NCI-H2196 (cell line): ENCODE data around the gene GBE1.

Experiments used
- DNase-seq: peaks from one replicate; lab custom pipeline; 2025; ENCODE audit not compliant: unreplicated experiment; lab: John Stamatoyannopoulos, UW

The GBE1 gene

DNA sequence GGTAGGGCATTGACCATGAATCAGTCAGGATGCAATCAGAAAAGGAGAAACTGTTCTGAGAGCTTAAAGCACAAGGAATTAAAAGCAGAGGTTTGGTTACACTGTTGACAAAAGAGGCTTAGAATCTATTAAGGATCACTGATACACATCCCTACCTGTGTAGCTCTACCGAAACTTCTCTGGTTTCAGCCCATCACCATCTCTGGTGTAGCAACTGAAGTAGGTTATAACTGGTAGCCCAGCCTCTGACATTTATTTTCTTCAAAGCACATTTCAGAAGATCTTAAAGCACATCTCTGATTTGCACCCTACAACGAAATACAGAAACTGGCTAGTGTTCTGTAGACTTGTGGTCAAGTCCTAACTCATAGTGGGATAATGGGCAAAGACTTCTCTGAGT, 283.7 kb downstream of the GBE1 start:
- no peak for DNase-seq

- no peak for DNase-seq
These were observed 284.8 kb downstream of the GBE1 start for GRCh38 chr3:81476692-81477091.

DNA sequence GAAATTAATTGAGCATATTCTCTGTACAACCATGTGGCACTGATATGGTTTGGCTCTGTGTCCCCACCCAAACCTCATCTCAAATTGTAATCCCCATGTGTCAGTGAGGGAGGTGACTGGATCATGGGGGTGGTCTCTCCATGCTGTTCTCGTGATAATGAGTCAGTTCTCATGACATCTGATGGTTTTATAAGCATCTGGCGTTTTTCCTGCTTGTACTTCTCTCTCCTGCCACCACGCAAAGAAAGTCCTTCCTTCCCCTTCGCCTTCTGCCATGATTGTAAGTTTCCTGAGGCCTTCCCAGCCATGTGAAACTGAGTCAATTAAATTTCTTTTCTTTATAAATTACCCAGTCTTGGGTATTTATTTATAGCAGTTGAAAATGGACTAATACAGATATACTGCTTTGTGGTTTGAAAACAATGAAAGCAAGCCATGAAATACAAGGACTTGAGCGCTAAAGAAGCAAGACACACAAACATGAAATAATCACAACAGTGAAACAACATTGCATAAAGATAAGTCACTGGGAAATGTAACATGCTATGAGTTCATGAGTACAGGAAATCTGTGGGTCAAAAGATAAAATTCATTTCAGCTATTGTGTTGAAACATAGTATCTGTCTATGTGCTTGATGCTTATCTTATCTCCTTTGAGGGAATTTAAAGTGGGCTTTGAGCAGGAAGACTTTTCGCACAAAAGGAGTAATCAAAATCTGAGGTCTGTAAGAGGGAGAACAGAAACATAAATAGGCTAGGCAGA, 288.7 kb downstream of the GBE1 start:
- DNase-seq = no peak

DNA sequence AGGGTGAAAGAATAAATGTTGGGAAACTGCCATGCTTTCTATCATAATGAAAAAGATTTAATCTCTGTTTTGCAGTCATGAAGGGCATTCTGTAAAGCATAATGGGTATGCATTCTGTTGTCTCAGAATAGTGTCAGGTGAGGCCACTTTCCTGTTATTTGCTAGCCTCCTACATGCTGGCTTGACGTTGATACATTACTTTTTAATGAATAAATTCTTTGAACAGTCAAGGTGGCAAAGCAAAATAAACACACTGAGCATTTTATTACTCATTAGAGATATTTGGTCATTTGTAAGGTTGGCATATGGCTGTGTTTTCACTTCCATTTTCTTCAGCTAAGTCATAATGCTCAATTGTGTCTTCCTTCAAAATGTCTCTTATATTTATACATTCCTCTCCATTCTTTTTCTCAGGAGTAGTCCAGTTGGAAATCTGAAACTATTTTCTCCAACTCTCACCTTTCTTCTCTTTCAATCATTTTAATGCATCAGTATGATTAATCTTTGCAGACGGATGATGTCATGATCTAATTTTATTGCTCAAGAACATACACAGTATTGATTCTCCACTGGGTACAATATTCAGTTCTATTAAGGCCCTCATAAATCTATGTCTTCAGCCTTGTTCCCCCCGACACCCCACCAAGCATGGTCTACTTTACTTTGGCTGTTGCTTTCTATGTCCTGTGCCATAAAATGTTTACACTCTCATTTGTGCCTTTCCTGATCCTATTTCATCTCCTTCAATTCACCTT, 290.7 kb downstream of the GBE1 start:
- no peak for DNase-seq

- no peak for DNase-seq
These were observed 293.1 kb downstream of the GBE1 start for GRCh38 chr3:81468391-81468790.

GRCh38 chr3:81466201-81466560, 295.3 kb downstream of the GBE1 start:
- DNase-seq = no peak

DNA sequence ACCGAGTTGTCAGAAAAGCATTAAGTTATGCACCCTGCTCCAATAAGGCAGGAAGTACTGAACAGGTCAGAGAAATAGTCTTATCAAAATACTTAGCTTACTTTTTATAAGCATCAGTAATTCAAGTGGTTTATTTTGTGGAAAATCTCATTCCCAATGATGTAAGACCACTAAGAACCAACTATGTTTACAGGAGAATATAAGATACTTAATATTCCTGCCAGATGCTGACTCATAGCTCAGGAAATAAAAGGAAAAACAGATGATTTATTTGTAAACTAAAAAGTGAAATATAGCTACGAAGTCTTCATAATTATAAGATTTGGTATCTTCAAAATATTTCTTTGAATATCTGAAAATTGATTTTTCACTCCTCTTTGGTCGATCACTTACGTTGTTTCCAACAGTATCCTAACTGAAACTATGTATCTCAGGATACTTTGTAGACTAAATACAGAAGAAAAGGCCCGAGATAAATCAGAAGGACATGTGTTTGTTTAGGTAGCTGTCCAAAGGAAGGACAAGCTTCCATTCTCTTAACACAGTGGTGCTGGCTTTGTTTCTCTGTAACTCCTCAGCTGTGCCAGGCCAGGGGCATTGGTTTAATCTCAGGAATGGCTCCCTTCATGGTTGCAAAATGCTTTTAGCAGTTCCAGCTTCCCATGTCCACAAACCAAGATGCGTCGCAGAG, 295.8 kb downstream of the GBE1 start:
- DNase-seq = no peak

GRCh38 chr3:81463781-81464180, 297.7 kb downstream of the GBE1 start:
- DNase-seq = no peak

GRCh38 chr3:81462921-81463320, 298.5 kb downstream of the GBE1 start:
- DNase-seq = no peak

- no peak for DNase-seq
These were observed 301.7 kb downstream of the GBE1 start for GRCh38 chr3:81459733-81460132.

DNA sequence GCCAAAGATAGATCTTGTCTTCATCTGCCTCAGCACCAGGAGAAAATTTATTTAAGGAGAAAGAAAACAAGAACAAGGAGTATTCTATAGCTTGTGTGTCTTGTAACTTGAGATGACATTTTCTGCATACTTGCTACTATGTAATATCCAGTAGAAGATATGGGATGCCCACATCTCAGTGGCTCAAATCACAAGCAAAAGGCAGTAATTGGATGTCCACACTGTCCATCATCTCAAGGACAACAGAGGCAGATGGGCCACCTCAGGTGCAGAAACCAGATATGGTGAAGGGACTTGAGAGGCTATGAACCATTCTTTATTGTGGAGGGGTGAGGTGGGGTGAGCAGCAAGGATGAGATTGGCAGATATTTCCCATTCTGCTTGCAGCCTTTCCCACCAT, 309.0 kb downstream of the GBE1 start:
- no peak for DNase-seq

DNA sequence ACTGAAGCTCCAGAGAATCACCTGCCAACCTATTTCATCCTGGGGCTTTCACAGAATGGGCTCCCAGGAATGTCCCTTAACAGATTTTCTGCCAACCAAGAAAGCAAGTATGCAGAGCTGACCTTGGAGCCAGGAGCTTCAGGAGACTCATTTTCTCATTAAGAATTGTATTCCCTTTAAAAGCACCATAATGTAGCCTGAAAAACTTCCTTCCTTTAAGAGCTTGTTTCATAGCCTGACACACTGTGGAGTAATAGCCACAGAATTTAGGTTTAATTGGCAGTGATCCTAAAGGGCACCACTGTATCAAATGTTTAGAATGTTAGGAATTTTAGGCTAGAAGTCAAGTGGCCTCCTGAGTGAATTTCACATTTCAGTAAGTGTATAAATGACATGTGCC, 309.8 kb downstream of the GBE1 start:
- DNase-seq = no peak

DNA sequence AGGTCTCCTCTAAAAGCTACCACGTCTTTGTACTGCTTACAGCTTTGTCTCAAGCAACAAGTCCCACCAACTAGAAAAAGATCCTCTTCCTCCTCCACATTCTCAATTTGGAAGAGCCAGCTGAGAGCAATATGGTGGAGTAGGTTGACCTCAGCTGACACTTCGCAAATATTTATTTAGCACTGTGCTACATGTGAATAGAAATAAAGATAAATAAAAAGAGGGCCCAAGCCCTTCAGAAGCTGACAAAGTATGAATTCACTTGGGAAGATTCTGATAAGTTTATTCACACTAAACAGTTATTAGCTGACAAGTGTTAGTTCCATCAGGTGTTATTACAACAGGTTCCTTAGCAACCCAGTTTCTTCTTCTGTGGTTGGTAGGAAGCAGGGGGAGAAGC, 310.3 kb downstream of the GBE1 start:
- no peak for DNase-seq

DNA sequence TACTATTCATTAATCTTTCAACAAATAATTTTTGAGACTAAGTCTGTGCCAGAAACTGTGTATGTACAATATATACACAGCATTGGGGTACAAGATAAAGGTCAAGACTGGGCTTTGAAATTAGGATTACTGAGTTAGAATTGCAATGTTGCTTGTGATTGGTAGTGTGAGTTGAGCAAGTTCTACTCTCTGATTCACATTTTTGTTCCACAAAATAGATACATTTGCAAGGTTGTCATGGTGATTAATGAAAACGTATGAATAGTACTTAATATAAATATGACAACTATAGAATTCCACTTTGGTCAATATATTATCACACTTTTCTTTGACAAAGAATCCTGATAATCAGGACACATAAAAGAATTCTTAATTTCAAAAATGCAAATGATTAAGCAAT, 314.6 kb downstream of the GBE1 start:
- DNase-seq = no peak

DNA sequence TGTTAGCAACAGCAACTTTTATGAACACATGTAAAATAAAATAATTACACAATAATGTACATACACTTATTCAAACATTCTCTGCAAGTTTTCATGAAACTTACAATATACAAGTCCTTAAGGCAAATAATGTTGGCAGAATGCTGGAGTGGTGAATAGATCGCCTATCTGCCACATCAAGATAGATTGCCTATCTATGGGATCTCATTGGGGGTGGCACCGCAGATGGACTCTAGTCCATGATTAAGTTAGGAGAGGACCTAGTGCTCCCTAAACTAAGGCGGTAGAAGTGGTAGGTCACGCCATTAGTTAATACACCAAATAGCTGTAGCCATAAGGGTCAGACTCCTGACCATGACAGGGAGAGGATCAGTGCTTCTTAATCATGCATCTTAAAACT, 315.7 kb downstream of the GBE1 start:
- DNase-seq = no peak

- DNase-seq = no peak
These were observed 316.5 kb downstream of the GBE1 start for GRCh38 chr3:81444817-81445460.

- DNase-seq = no peak
These were observed 317.5 kb downstream of the GBE1 start for GRCh38 chr3:81443958-81444357.

DNA sequence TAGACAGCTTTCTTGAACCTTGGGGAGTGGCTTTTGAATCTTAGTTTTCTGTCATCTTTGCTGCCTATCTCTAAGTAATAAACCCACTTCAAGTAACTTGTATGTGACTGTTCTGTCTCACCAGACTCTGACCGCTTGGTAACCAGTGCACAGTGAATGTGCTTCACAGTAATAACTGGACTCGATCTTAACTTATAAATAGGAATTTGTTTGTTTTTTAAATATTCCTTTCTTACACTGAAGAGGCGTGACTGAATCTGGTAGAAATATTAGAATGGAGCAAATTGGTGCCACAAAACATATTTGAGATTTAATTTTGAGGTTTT, 318.0 kb downstream of the GBE1 start:
- no peak for DNase-seq

- no peak for DNase-seq
These were observed 318.5 kb downstream of the GBE1 start for GRCh38 chr3:81442758-81443456.

DNA sequence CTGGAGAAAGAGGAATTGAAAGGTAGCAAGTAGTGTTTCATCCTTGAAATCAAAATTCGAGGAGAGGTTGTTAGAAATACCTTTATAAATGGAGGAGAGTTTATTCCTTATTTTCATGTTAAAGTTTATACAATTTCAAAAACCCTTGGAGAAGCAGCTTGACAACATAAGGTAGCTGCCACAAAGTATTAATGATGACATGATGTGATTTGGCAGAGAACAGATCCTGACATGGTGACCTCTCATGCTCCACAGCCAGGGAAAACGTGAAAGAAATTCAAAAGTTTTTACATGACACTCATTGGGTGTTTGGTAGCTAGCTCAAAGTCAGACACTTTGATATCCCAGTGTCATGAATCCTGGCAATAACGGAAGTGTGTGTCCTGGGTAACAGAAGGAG, 320.8 kb downstream of the GBE1 start:
- DNase-seq = no peak
